Epithelial cell of prostate (primary cell): Measurements from ENCODE around the gene ESRRA.

Experiments
- DNase-seq: peaks from one replicate; pipeline ENCODE4 v3.0.0-alpha.2; 2011; ENCODE audit warnings: low read depth, low spot score
- H3K27ac ChIP-seq: fragments of 450-650 bp; 2 replicates; pipeline ENCODE4 v1.5.1; 2017; ENCODE audit warnings: mild to moderate bottlenecking

The ESRRA gene

DNA sequence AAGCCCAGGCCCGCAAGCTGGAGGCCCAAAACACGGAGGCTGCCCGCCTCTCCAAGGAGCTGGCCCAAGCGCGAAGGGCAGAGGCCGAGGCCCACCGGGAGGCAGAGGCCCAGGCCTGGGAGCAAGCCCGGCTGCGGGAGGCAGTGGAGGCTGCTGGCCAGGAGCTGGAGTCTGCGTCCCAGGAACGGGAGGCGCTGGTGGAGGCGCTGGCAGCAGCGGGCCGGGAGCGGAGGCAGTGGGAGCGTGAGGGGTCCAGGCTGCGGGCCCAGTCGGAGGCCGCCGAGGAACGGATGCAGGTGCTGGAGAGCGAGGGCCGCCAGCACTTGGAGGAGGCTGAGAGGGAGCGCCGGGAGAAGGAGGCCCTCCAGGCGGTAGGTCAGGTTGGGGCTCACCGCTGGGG is 39.5 kb downstream of the ESRRA start:
- DNase-seq, result no peak
- no peak overlapping the region for H3K27ac ChIP-seq

DNA sequence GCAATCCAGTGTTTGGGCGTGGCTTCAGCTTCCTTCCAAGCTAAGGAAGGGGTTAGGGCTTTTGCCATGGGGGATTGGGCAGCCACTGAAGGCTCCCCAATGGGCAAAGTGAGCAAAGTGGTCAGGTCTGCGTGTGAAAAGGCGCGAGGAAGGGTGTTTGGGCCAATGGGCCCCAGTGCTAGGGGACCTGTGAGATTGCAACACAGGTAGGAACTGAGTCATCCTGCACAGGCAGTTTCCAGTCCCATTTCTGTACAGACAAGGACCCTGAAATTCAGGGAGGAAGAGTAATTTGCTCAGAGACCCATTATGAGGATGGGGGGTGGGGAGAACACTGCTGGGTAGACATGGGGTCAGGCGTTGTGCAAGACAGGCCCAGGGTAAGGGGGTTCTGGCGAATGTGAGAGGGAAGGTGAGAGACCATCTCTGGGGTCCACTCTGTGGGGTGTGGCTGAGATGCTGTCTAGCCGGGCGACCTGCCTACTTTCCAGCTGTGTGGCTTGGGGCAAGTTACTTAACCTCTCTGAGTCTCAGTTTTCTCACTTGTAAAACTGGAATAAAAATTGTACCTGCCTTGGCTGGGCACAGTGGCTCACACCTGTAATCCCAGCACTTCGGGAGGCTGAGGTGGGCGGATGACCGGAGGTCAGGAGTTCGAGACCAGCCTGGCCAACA is 42.0 kb downstream of the ESRRA start:
- H3K27ac ChIP-seq, result peak overlapping the region; percentile 54
- DNase-seq, result no peak

DNA sequence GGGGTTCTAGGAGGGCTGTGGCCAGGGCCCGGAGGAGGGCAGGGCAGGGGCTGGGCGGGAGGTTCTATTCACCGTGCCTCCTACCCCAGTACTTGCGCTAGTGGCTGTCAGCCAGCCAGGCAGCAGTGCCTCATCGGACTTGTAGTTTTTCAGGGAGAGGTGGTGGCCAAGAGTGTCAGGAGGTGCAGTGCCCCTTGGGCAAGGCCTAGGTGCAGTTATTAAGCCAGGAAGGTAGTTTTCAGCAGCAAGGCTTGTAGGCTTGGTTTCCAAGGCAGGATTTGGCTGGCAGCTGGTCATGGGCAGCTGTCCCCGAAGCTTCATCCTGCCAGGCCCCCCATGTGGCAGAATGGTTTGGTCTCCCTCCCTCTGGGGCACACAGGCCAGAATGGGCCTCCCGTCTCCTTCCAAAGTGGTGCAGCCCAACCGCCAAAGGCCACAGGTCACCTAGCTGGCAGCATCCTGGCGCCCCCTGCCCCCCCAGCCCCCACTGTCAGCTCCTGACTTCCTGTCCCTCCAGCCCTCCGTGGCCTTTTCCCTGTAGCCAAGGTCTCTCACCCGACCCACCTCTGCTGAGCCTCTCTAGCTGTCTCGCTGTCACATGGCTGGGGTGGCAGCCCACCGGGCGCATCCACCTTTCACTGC is 43.2 kb downstream of the ESRRA start:
- DNase-seq, result no peak
- peak overlapping the region; percentile 54 for H3K27ac ChIP-seq

DNA sequence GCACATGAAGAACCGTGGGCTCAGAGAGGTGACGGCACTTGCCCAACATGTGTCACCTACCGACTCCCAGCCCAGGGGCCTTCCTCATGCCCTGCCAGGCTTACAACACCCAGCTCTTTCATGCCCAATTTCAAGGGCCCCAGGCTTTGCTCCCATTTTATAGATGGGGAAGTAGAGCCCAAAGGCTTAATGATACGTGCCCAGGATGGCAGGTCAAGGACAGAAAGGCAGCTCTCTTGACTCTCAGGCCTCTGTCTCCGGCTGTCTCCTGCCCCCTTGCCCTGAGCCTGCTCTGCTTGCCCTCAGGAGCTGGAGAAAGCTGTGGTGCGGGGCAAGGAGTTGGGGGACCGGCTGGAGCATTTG is 43.7 kb downstream of the ESRRA start:
- DNase-seq, result no peak
- no peak overlapping the region for H3K27ac ChIP-seq

DNA sequence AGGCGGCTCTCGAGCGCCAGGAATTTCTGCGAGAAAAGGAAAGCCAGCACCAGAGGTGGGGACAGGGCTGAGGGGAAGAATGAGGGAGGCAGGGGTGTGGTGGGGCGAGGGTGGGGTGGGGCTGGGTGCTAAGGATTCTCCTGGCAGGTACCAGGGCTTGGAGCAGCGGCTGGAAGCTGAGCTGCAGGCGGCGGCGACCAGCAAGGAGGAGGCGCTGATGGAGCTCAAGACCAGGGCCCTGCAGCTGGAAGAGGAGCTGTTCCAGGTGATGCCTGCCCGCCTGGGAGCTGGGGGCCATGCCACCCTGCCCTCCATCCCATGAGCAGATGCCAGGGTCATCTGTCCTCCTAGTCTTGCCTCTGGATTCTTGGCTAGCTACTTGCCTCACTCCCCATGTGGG is 44.1 kb downstream of the ESRRA start:
- no peak overlapping the region for H3K27ac ChIP-seq
- DNase-seq, result no peak

DNA sequence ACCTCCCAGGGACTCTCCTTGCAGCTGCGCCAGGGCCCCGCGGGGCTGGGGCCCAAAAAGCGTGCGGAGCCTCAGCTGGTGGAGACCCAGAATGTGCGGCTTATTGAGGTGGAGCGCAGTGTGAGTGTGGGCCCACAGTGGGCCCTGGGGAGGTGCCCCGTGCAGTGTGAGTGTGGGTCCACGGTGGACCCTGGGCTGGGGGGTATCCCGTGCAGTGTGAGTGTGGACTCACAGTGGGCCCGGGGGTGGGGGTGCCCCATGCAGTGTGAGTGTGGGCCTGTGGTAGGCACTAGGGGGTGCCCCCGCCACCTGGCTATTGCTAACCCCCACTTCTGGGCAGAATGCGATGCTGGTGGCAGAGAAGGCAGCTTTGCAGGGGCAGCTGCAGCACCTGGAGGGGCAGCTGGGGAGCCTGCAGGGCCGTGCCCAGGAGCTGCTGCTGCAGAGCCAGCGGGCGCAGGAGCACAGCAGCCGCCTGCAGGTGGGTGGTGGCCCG is 45.9 kb downstream of the ESRRA start:
- H3K27ac ChIP-seq, result no peak overlapping the region
- no peak for DNase-seq

DNA sequence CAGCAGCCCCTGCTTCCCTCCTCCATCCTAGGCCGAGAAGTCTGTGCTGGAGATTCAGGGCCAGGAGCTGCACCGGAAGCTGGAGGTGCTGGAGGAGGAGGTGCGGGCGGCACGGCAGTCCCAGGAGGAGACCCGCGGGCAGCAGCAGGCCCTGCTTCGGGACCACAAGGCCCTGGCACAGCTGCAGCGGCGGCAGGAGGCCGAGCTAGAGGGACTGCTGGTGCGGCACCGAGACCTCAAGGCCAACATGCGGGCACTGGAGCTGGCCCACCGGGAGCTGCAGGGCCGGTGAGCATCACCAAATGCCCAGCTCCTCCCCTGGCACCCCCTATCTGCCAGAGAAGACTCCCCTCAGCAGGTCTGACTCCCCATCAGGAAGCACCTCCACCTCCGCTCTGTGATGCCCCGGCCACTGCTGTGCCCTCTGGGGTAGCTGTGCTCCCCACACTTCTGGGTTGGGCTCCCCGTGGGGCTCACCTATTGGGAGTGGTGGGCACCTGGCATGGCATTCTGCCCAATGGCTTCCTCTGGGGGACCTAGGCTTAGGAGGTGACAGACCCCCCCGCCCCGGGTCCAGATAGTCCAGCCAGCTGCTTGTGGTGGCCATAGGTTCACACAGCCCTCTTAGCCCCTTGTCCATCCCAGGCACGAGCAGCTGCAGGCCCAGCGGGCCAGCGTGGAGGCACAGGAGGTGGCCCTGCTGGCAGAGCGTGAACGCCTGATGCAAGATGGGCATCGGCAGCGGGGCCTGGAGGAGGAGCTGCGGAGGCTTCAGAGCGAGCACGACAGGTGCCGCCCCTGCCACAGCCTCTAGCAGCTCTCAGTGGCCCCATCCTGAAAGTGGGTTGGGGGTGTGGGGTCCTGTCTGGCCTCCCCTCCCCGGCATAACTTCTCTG is 47.0 kb downstream of the ESRRA start:
- H3K27ac ChIP-seq, result no peak overlapping the region
- no peak for DNase-seq

DNA sequence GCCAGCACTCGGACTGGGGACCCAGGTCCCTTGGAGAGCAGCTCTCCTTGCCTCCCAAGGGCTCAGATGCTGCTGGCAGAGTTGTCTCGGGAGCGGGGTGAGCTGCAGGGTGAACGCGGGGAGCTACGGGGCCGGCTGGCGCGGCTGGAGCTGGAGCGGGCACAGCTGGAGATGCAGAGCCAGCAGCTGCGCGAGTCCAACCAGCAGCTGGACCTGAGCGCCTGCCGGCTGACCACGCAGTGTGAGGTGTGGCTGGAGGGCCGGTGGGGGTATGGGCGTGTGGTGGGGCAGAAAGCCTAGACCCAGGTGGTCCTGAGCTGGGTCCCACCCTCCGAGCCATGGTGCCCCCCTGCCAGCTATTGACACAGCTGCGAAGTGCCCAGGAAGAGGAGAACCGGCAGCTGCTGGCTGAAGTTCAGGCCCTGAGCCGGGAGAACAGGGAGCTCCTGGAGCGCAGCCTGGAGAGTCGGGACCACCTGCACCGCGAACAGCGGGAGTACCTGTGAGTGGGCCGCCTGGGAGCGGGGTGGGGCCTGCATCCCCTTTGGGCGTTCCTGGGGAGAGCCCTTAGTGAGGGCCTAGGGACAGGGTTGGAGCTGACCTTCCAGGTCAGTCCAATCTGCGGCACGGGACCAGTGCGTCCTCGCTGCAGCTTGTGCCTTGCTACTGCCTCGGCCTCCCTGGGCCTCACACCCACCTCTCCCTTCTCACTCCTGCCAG is 47.8 kb downstream of the ESRRA start:
- DNase-seq, result no peak

DNA sequence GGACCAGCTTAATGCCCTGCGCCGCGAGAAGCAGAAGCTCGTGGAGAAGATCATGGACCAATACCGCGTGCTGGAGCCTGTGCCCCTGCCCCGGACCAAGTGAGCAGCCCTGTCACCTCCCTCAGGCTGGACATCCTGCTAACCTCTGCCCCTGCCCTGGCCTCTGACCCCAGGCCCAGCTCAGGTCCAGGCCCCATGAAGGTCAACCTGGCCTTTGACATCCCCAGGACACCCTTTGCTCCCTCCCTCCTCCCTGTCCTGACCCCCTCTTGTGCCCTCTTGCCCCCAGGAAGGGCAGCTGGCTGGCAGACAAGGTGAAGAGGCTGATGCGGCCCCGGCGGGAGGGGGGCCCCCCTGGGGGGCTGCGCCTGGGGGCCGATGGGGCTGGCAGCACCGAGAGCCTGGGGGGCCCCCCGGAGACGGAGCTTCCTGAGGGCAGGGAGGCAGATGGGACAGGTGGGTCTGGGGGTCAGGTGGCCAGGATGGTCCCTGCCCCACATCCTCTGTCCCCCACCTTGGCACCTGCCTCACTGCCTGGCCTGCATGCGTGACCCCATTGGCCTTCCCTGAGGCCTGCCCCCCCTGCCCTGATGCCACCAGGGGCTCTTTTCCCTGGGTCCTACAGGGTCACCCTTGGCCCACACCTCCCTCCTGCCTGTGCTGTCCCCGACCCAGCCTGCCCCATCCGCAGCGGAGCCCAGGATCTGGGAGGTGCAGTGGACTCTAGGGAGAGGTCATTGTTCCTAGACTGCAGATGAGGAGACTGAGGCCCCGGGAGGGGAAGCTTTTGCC is 48.6 kb downstream of the ESRRA start:
- no peak for DNase-seq
- H3K27ac ChIP-seq, result no peak overlapping the region

More for the DNA sequence above, 47.8 kb downstream of the ESRRA start:
- H3K27ac ChIP-seq, result no peak overlapping the region

DNA sequence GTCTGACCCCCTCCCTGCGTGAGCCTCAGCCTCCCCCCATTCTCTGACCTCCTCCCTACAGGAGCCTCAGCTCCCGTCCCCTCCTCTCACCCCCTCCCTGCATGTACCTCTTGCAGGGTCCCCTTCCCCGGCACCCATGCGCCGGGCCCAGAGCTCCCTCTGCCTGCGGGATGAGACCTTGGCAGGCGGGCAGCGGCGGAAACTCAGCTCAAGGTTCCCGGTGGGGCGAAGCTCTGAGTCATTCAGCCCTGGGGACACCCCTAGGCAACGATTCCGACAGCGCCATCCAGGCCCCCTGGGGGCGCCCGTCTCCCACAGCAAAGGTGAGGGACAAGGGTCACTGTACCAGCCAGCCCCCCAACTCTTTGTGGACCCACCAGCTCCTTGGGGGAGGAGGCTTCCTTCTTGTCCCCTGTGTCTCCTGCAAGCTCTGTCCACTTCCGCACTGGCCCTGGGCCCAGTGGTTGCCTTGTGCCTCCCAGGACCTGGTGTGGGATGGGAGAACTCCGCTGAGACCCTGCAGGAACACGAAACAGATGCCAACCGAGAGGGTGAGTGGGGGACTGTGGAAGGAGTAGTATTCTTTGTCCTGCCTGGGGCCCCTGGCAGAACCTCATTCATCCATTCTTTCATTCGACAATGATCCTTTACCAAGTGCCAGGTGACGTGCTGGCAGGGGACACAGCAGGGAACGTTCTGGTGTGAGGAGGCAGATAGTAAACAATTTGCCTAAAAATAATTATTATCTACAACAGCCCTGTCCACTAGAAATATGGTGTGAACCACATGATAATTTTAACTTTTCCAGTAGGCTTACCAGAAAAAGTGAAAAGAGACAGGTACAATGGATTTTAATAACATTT is 50.0 kb downstream of the ESRRA start:
- peak overlapping the region; percentile 45 for H3K27ac ChIP-seq
- DNase-seq, result no peak

DNA sequence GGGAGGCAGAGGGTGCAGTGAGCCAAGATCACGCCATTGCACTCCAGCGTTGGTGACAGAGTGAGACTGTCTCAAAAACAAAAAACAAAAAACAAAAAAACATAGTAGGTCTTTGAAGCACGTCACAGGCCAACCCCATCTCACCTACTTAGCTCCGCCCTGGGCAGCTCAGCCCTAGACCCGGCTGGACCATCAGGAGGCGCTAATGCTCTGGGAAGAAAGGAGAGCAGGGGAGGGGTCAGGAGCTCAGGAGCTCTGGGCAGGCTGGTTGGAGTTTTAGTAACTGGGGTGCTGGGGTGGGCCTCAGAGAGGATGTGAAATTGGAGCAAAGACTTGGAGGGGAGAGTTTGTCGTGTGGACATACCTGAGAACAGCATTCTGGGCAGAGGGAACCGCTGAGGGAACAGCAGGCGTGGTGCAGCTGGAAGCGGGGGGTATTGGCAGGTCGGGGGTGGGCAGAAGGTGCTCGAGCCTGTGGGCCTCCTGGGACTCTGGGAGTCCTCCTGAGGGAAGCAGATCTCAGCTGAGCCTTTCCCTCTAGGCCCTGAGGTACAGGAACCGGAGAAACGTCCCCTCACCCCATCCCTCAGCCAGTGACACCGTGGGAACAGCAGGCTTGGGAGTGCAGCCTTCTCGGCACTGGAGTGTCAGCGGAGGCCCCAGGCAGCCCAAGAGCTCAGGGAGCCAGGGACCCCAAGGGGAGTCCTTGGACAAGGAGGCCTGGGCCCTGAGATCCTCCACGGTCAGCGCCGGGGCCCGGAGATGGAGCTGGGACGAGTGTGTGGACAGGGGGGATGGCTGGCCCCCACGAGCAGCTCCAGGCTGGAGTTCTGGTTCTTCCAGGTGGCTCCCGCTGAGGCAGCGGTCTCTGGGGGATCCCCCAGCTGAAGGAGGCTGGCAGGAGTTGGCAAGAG is 51.4 kb downstream of the ESRRA start:
- no peak for DNase-seq
- peak overlapping the region; percentile 93 for H3K27ac ChIP-seq

DNA sequence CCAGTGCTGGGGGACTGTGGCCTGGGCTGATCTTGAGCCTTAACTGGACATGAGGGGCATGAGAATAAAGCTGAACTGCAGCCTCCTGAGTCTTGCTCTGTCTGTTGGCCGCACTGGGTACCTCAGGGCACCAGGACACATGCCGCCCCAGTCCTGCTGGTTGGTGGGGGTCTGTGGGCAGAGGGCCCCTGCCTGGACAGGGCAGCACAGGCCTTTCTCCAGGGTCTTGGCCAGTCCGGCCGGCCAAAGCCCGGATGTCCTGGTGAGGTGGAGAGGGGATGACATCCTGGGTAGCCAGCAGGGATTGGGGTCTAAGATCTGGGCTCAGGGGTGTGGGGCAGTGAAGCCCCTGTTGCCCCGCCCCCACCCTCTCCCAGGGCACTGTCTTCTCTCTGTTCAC is 52.1 kb downstream of the ESRRA start:
- H3K27ac ChIP-seq, result peak overlapping the region; percentile 93
- no peak for DNase-seq

DNA sequence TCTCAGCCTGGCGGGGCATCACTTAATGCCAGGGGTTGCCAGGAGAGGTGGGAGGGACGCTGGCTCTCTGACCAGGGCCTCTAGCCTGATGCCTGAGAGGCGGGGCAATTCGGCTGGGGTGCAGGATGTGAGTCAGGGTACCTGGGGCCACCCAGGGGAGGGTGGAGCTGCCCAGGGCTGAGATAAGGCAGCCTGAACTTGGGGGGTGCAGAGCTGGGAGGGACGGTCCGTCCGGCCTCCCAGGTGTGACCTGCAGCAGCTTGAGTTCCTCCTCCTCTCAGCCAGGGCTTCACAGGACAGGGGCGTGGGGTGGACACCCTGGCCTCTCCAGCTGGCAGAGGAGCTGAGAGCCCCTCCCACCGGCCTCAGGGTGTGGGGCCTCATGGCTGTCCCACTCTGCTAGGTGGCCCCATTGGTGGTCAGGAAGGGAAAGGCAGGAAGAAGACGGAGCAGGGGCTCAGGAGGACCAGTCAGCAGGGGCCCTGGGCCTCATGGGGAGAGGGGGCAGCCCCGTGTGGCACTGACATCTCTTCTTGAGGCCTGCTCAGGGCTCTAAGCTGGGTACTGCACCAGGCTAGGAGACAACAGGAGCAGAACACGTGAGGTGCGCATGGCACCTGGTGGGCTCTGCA is 52.7 kb downstream of the ESRRA start:
- DNase-seq, result no peak
- H3K27ac ChIP-seq, result peak overlapping the region; percentile 93

DNA sequence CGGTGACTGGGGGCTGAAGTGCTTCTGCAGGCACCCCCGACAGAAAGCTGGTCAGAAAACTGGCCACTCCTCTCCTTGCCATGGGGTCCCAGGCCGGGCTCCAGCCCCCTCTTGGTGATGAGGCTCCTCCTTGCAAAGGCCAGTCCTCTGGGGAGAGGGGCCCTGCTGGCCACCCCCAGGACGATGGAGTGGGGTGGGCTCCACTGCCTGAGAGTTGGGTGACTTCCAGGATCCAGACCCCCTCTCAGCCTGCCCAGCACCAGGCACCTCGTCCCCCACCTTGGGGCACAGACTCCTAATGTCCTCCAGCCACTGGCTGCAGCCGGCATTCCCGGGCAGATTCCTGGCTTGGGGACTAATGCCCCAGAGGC is 53.2 kb downstream of the ESRRA start:
- H3K27ac ChIP-seq, result peak overlapping the region; percentile 93
- DNase-seq, result no peak

DNA sequence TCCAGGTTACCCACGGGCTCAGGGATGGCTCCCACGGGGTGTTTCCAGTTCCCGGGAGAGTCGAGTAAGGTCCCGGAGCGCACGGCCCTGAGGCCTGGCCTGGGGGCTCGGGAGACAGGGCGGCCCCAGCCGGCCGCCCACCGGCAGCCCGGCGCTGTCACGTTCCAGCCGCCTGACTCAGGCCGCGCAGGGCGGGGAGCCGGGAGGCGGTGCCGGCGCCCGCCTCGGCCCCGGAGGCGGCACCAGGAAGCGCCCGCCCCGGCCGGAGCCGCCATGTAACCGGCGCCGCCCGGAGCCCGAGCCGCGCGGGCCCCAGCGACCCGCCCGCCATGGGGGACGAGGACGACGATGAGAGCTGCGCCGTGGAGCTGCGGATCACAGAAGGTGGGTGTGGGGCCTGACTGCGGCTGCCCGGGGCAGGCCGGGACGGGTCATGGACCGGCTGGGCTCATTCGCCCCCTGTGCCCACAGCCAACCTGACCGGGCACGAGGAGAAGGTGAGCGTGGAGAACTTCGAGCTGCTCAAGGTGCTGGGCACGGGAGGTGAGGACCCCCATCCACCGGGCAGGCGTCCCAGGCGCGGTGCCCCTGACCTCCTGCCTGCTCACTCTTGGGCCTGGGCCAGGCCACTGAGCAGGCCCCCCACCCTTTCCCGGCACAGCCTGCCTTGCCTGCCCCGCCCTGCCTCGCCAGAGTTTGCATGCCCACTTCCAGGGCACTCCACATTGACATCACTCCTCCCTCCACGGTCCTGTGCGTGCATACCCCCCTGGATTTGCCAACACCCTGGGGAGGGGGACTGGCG is 53.8 kb downstream of the ESRRA start, which contains the start of gene RPS6KA4:
TSS of gene RPS6KA4 (plus strand) at position 256 of the 805 bp plus-strand sequence. CDS start at position 330, 74 bp downstream.
- no peak for DNase-seq
- peak within 1 kb of the TSS; percentile 93 for H3K27ac ChIP-seq

DNA sequence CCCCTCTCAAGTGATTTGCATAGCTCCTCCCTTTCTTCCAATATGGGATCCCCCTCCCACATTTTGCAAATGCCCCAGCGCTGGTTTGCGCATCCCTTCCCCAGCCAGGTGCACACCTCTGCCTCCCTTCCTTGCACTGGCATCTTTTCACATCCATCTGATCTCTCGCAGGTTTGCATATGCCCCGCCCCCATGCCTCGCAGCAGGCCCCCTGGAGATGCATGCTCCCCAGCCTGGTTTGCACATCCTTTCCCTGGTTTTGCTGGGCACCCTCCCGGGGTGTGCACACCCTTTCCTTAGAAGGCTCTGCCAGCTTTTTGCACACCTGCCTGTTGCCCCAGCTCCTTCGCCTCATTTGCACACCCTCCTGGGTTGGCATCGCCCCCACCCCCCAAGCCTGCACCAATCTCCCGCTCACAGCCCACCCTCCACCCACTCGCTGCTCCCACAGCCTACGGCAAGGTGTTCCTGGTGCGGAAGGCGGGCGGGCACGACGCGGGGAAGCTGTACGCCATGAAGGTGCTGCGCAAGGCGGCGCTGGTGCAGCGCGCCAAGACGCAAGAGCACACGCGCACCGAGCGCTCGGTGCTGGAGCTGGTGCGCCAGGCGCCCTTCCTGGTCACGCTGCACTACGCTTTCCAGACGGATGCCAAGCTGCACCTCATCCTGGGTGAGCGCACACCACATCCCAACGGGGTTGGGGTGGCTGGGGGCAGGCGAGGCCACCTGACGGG is 54.6 kb downstream of the ESRRA start:
- no peak for DNase-seq
- peak overlapping the region; percentile 93 for H3K27ac ChIP-seq
